K562 (cell line): Measurements from ENCODE around the gene EIF1AY. TPM values are rescaled to one million over a fixed set of nuclear protein-coding genes. Genes with fewer than 3 reads are reported as not detected.

Experiments used
- ATAC-seq: fragments of 200-7000 bp; cut with Tn5 transposase; 3 replicates; pipeline ENCODE4 v1.9.1; 2020; ENCODE audit warnings: moderate library complexity
- BruUV-seq: library from RNA; stranded (reverse); fragments of 400-500 nt; replicated peaks from 2 replicates; lab custom pipeline; 2021; lab: Mats Ljungman, UMichigan
- CTCF ChIA-PET: fragments of 300-600 bp; formaldehyde crosslinking; extraction: SDS; loops from one replicate; lab custom pipeline; 2021; ENCODE audit warnings: low intra/inter-chr PET ratio; lab: Yijun Ruan, JAX
- POLR2A ChIA-PET: fragments of 300-600, 350-650 bp; sonication (Branson Sonifier 250); formaldehyde crosslinking; extraction: SDS; loops from one replicate; lab custom pipeline; 2021; ENCODE audit warnings: antibody characterized with exemption, inconsistent platforms; lab: Yijun Ruan, JAX
- DNase-seq, 4 experiments: peaks; one replicate each; pipeline versions ENCODE4 v3.0.0 to v3.0.0-alpha.2; 2011 to 2018; ENCODE audit warnings: low spot score in 3 of 4, mixed read lengths in 3 of 4; ENCODE audit errors: extremely low read depth in 1 of 4
- FAIRE-seq: peaks from 2 replicates; lab custom pipeline; 2011; peaks lifted over from hg19 to GRCh38; lab: Jason Lieb, UNC
- H2AFZ ChIP-seq: 2 replicates; pipeline ENCODE4 v1.6.0; 2011; ENCODE audit warnings: low read depth, low read length, control low read depth, inconsistent platforms
- H3K27ac ChIP-seq: fragments of 200-600 bp; 3 replicates; pipeline ENCODE4 v1.8.0; 2011; ENCODE audit warnings: low read depth, mild to moderate bottlenecking, control low read depth, inconsistent platforms, low read length, moderate library complexity, mixed read lengths; ENCODE audit errors: extremely low read depth
- H3K27me3 ChIP-seq, 2 experiments: fragments of 300-600 bp in 1 of 2; 2 replicates in 1 of 2; 3 replicates in 1 of 2; pipeline versions ENCODE4 v1.6.0 to v1.8.0; 2011; ENCODE audit warnings: inconsistent platforms in 2 of 2, low read length in 2 of 2, mild to moderate bottlenecking in 1 of 2, mixed read lengths in 1 of 2, moderate library complexity in 1 of 2; ENCODE audit not compliant: control insufficient read depth in 2 of 2, insufficient read depth in 2 of 2
- H3K36me3 ChIP-seq: fragments of 300-600 bp; 3 replicates; pipeline ENCODE4 v1.8.0; 2011; ENCODE audit warnings: mild to moderate bottlenecking, low read length, inconsistent platforms; ENCODE audit not compliant: control insufficient read depth, insufficient read depth
- H3K4me1 ChIP-seq, 2 experiments: fragments of 200-600 bp in 1 of 2; replicated peaks in 1 of 2; 2 replicates in 1 of 2; 3 replicates in 1 of 2; pipeline versions ENCODE4 v1.5.1 to v1.8.0; 2011; ENCODE audit warnings: inconsistent platforms in 2 of 2, low read length in 2 of 2, mild to moderate bottlenecking in 1 of 2, mixed read lengths in 1 of 2, moderate library complexity in 1 of 2; ENCODE audit not compliant: control insufficient read depth in 2 of 2, insufficient read depth in 2 of 2
- H3K4me2 ChIP-seq: 2 replicates; pipeline ENCODE4 v1.6.1; 2011; ENCODE audit warnings: low read length, control low read depth, inconsistent platforms, mixed read lengths; ENCODE audit not compliant: insufficient read depth
- H3K4me3 ChIP-seq: fragments of 200-600 bp; sonication (generic), shearing (Covaris generic); 2 replicates; pipeline ENCODE4 v1.5.1; 2016; ENCODE audit warnings: control low read depth, inconsistent platforms
- H3K79me2 ChIP-seq: fragments of 200-600 bp; 3 replicates; pipeline ENCODE4 v1.8.0; 2011; ENCODE audit warnings: low read length, inconsistent platforms; ENCODE audit not compliant: control insufficient read depth, insufficient read depth
- H3K9ac ChIP-seq, 2 experiments: 2 replicates each; pipeline versions ENCODE4 v1.6.0 to v1.6.1; 2011; ENCODE audit warnings: low read depth in 2 of 2, low read length in 2 of 2, control low read depth in 1 of 2, inconsistent platforms in 1 of 2, mild to moderate bottlenecking in 1 of 2, mixed read lengths in 1 of 2; ENCODE audit not compliant: insufficient read depth in 1 of 2
- H3K9me1 ChIP-seq: one replicate; pipeline ENCODE4 v1.6.0; 2011; ENCODE audit warnings: inconsistent platforms, mild to moderate bottlenecking, low read length, moderate library complexity; ENCODE audit not compliant: control insufficient read depth, insufficient read depth
- H3K9me3 ChIP-seq: replicated peaks from 2 replicates; pipeline ENCODE4 v1.5.1; 2011; ENCODE audit warnings: low read depth, low read length, inconsistent platforms; ENCODE audit not compliant: control insufficient read depth, insufficient read depth
- H4K20me1 ChIP-seq: replicated peaks from 2 replicates; pipeline ENCODE4 v1.6.1; 2011; ENCODE audit warnings: low read length, inconsistent platforms, mixed read lengths; ENCODE audit not compliant: control insufficient read depth, insufficient read depth
- CUX1 ChIP-seq: fragments of 200-800 bp; sonication (Bioruptor generic); IDR thresholded peaks from 2 replicates; pipeline ENCODE4 v1.6.1; 2016; ENCODE audit warnings: missing genetic modification characterization, missing compliant biosample characterization
- SREBF2 ChIP-seq: sonication (generic); formaldehyde crosslinking; IDR thresholded peaks from 2 replicates; pipeline ENCODE4 v1.4.0; 2020; ENCODE audit warnings: mild to moderate bottlenecking, missing genetic modification reagents
- ZBTB34 ChIP-seq: fragments of 250-450 bp; sonication (Bioruptor Pico); IDR thresholded peaks from 2 replicates; pipeline ENCODE4 v1.8.0; 2021; ENCODE audit warnings: mild to moderate bottlenecking, moderate library complexity
- ZMIZ1 ChIP-seq, 2 experiments: fragments of 150-350 bp in 1 of 2; IDR thresholded peaks; 2 replicates each; pipeline ENCODE4 v1.6.1; 2012 to 2016; ENCODE audit warnings: low read depth in 2 of 2, low read length in 2 of 2, mild to moderate bottlenecking in 1 of 2, moderate library complexity in 1 of 2
- ZNF134 ChIP-seq: fragments of 250-450 bp; sonication (Bioruptor Pico); conservative IDR thresholded peaks from 2 replicates; pipeline ENCODE4 v1.4.0; 2020
- ZNF589 ChIP-seq: fragments of 200-800 bp; sonication (Bioruptor generic); IDR thresholded peaks from 2 replicates; pipeline ENCODE4 v1.6.1; 2016; ENCODE audit warnings: low read depth, missing genetic modification characterization, missing compliant biosample characterization
- WGBS: fragments of 100-300 bp; shearing (Covaris generic); methylation state at CpG from one replicate; pipeline ENCODE4 v1.1.6; 2016; ENCODE audit warnings: low coverage, mixed read lengths; ENCODE audit not compliant: insufficient coverage; ENCODE audit errors: missing lambda C conversion rate; 5-methylcytosine and 5-hydroxymethylcytosine counted together
- in situ Hi-C: fragments of 300-500 bp; cut with MboI; formaldehyde crosslinking; loops from 4 replicates; pipeline ENCODE4 v1.15.0; 2018; ENCODE audit warnings: inconsistent platforms, mixed read lengths
- intact Hi-C: fragments of 100-400 bp; cut with micrococcal nuclease; formaldehyde crosslinking; loops from 2 replicates; pipeline ENCODE4 v1.14.2; 2022
- polyA plus RNA-seq, 8 experiments: library from polyadenylated mRNA; depleted of rRNA in 4 of 8; stranded (reverse) in 5 of 8; unstranded in 3 of 8; fragments of >200 nt; fragmentation: Nextera tagmentation in 2 of 8; fragmentation: Illumina TruSeq in 1 of 8; extraction: Ambion mirVana in 2 of 8; extraction: Trizol in 1 of 8; gene quantifications; 2 replicates each; pipeline versions ENCODE4 v1.2.1 to v1.2.3, GENCODE V29; 2011 to 2014; ENCODE audit warnings: inconsistent platforms in 1 of 8, missing spikeins in 1 of 8
- total RNA-seq, 7 experiments: library from RNA; depleted of rRNA in 6 of 7; stranded (reverse); fragments of >200 nt in 6 of 7; fragmentation: Illumina TruSeq in 2 of 7; extraction: Trizol in 2 of 7; gene quantifications; 2 replicates each; pipeline versions ENCODE4 v1.2.1 to v1.2.3, GENCODE V29; 2011 to 2021; ENCODE audit warnings: low replicate concordance in 1 of 7

EIF1AY gene
- total and polyA plus RNA-seq, 9 of the 15 experiments (the other 6 are each of a cell fraction or from before 2014, with no cell fraction given): not detected

GRCh38 chrY:20558677-20559076 lies 16.9 kb upstream of the EIF1AY start:
- ChIA-PET POLR2A (no interaction called here), CTCF (no interaction called here)
- no peak for TF ChIP-seq ZNF589 (CRISPR knock-in tag)
- TF ChIP-seq ZNF134 (CRISPR knock-in tag): no peak
- TF ChIP-seq SREBF2: no peak
- TF ChIP-seq CUX1 (CRISPR knock-in tag): no peak
- TF ChIP-seq ZBTB34: no peak
- no peak for TF ChIP-seq ZMIZ1 (IDR thresholded peaks at IDR 0.05; ENCODE audit: low read depth in 2 of 2, low read length in 2 of 2)
- no TSS peak for BruUV-seq
- in situ Hi-C loops: no loop called here
- Histone ChIP-seq H3K9me3 (no peaks in the 10 kb centered on the region), H4K20me1 (no peaks in the 10 kb centered on the region), H3K4me1 (no peaks in the 10 kb centered on the region), H3K36me3 (no peaks in the 10 kb centered on the region), H3K9me1 (no peaks in the 10 kb centered on the region), H2AFZ (no peak overlapping the region), H3K27me3 (no peaks in the 10 kb centered on the region), H3K27ac (no peak overlapping the region), H3K4me2 (no peak overlapping the region), H3K79me2 (no peaks in the 10 kb centered on the region), H3K9ac (no peak overlapping the region), H3K4me3 (no peak overlapping the region)
- no CpG with 5 or more reads among the region's 2 CpGs for WGBS
- ATAC-seq: no peak
- FAIRE-seq: no peak
- no peak for DNase-seq
- intact Hi-C loops: no loop called here
